BJ (cell line): ENCODE measurements around the gene SHISA7. TPM values are rescaled to one million over a fixed set of nuclear protein-coding genes. Genes with fewer than 3 reads are reported as not detected.

ENCODE experiments used
- CTCF ChIA-PET: fragments of 350-600 bp; formaldehyde crosslinking; extraction: SDS; loops from one replicate; lab custom pipeline; 2021; ENCODE audit warnings: antibody characterized with exemption, inconsistent platforms; lab: Yijun Ruan, JAX
- POLR2A ChIA-PET: fragments of 300-600 bp; sonication (Branson Sonifier 250); formaldehyde crosslinking; extraction: SDS; loops from one replicate; lab custom pipeline; 2021; ENCODE audit warnings: antibody characterized with exemption; lab: Charles Lee
- DNase-seq: peaks from one replicate; pipeline ENCODE4 v3.0.0-alpha.2; 2011; ENCODE audit warnings: low read depth
- H3K27me3 ChIP-seq: 2 replicates; pipeline ENCODE4 v1.6.0; 2011; ENCODE audit warnings: low read length; ENCODE audit not compliant: control insufficient read depth, insufficient read depth
- H3K36me3 ChIP-seq: 2 replicates; pipeline ENCODE4 v1.5.1; 2011; ENCODE audit warnings: low read length; ENCODE audit not compliant: control insufficient read depth, insufficient read depth
- H3K4me3 ChIP-seq: 2 replicates; pipeline ENCODE4 v1.5.1; 2011; ENCODE audit warnings: low read depth, mild to moderate bottlenecking, control low read depth, low read length
- CTCF ChIP-seq: IDR thresholded peaks from 2 replicates; pipeline ENCODE4 v1.5.1; 2011; ENCODE audit warnings: low read depth, mild to moderate bottlenecking, control low read depth, inconsistent platforms, low read length, moderate library complexity; ENCODE audit not compliant: insufficient read depth
- polyA minus RNA-seq: library from RNA; depleted of rRNA, polyadenylated mRNA; stranded (reverse); fragments of >200 nt; gene quantifications from 2 replicates; pipeline ENCODE4 v1.2.3, GENCODE V29; 2011; rRNA and poly(A)+ RNA removed
- polyA plus RNA-seq: library from polyadenylated mRNA; depleted of rRNA; stranded (reverse); fragments of >200 nt; gene quantifications from 2 replicates; pipeline ENCODE4 v1.2.3, GENCODE V29; 2011; rRNA removed

Gene SHISA7
- not detected in 2 replicates for polyA plus RNA-seq
- not detected in 2 replicates for polyA minus RNA-seq

DNA sequence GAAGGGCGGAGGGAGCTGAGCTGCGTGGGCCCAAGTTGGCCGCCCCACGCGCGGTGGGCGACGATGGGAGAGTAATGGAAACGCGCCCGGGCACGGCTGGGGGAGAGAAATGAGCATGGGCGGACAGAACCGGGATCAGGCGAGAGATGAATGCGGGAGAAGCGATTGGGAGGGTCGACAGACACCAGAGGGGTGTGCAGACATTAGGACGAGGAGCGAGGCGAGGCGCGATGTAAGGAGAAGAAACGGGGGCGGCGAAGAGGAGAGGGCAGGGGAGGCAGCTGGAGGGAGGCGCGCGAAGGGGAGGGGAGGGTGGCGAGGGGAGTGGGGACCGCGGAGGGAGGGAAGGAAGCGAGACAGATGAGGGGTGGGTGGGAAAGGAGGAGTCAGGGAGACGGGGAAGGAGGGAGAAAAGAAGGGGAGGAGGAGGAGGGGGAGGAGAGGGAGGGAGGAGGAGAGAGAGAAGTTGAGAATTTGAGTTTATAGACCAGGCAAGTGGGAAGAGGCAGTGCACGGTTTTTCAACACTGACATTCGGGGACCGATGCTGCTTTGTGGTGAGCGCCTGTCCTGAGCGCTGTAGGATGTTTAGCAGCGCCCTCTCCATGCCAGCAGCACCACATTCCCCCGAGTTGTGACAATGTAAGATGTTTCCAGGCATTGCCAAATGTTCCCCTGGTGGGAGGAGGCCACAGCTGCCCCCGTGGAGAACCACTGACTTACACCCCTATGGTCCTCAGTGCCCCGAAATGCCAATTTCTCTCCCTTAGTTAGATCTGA lies at the start of gene SHISA7:
Gene SHISA7 (minus strand): TSS at position 256 of the 779 bp plus-strand sequence. CDS start 437 bp downstream, outside the sequence.
- ChIA-PET POLR2A (no interaction called here), CTCF (interaction anchor here (1.0 to 2.1 kb wide), 3 partner anchors 10 to 25 kb away, joined by 4 to 10 read pairs (median 7); no protein-coding TSS in a partner anchor)
- Histone ChIP-seq H3K4me3 (no peak within 1 kb of the TSS), H3K27me3 (peaks cover 35% of the 10 kb centered on the region), H3K36me3 (no peaks in the 10 kb centered on the region)
- TF ChIP-seq CTCF: no peak
- no peak for DNase-seq

- CTCF ChIA-PET: interaction anchor here (2.1 to 10.9 kb wide), 3 partner anchors 12 to 25 kb away, joined by 5 to 106 read pairs (median 45); partner anchors contain the start of gene ZNF628
- no peak for DNase-seq
- Histone ChIP-seq H3K4me3 (no peak overlapping the region), H3K36me3 (peaks cover 2% of the 10 kb centered on the region), H3K27me3 (no peaks in the 10 kb centered on the region)
- no peak for TF ChIP-seq CTCF
- POLR2A ChIA-PET: interaction anchor here (0.7 kb wide), 1 partner anchor 11 kb away, joined by 11 read pairs; no protein-coding TSS in a partner anchor
Measured at GRCh38 chr19:55492362-55492944, 49.4 kb upstream of the SHISA7 start.

DNA sequence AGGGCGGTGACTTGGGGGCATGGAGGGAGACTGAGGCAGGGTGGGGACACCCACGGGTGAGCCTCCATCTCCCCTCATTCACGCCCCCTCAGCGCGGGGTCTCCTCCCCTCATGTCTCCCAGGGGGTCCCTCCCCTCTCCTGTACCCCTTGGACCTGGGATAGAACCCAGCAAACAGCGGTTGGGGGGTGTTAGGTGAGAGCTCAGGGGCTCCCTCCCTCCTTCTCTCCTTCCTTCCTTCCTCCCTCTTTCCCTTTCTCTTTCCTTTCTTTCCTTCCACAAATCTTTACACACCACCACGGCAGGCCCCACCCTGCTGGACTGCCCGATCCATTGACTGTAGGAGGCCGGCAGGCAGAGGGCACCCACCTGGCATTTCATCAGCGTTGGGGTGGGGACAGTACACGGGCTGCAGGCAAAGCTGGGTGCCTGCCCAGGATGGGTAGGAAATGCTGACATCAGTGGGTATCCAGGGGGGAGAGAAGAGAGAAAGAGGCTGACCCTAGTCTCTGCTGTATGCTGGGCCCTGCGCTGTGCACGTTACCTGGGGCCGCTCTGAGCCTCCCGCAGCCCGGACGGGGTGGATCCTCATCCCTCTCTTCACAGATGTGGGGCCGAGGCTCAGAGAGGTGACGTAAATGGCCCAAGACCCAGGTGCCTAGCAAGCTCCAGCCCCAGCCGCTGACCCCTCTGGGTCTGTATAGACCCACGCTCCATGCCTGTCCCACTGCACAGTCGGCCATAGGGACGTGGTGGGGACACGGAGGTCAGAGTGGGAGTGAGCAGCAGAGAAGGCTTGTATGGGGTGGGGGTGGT lies 48.7 kb upstream of the SHISA7 start:
- Histone ChIP-seq H3K27me3 (no peaks in the 10 kb centered on the region), H3K4me3 (no peak overlapping the region), H3K36me3 (peaks cover 2% of the 10 kb centered on the region)
- no peak for TF ChIP-seq CTCF
- ChIA-PET POLR2A (no interaction called here), CTCF (interaction anchor here (1.2 to 10.9 kb wide), 5 partner anchors 12 to 141 kb away, joined by 3 to 106 read pairs (median 10); partner anchors contain the start of genes ZNF628 and ZNF865)
- DNase-seq: no peak

DNA sequence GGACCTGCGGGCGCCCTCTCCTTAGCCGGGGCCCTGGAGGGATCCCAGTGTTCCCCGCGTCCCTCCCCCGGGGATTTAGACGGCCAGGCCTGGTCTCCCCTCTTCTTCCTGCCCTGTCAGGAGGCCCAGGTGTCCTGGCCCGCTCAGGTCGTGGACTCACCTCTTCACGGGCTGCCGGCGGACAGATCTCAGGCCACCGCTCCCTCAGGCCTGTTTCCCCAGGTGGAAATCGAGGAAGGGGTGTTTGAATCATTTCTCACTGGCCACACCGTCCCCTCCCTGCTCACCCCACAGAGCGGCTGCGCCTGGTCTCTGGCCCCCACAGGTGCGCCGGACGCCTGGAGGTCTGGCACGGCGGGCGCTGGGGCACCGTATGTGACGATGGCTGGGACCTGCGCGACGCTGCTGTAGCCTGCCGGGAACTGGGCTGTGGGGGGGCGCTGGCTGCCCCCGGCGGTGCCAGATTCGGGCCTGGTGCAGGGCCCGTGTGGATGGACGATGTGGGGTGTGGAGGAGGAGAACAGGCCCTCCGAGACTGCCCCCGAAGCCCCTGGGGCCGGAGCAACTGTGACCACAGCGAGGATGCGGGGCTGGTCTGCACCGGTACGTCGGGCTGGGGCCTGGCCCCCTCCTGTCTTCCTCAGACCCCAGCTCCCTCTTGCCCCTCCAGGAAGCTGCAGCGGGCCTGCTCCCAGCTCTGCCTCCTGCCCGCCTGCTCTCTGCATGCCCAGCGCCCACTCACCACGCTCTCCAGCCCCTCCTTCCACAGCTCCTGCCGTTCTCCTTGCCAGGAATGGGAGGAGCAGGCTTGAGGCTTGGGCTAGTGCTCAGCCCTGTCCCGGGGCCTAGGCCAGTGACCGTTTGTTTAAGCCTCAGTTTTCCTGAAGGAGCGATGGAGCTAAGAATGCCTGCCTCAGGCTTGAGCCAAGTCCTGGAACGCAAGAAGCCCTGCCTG lies 47.7 kb upstream of the SHISA7 start:
- DNase-seq: no peak
- ChIA-PET CTCF (interaction anchor here (1.2 to 10.9 kb wide), 6 partner anchors 13 to 142 kb away, joined by 3 to 106 read pairs (median 17); partner anchors contain the start of genes ZNF628 and ZNF865), POLR2A (no interaction called here)
- Histone ChIP-seq H3K27me3 (no peaks in the 10 kb centered on the region), H3K36me3 (peaks cover 2% of the 10 kb centered on the region), H3K4me3 (no peak overlapping the region)
- no peak for TF ChIP-seq CTCF
